K562 (cell line): ENCODE data around the gene PEBP1. TPM values are rescaled to one million over a fixed set of nuclear protein-coding genes. Genes with fewer than 3 reads are reported as not detected.

Experiments
- ATAC-seq: fragments of 200-7000 bp; cut with Tn5 transposase; 3 replicates; pipeline ENCODE4 v1.9.1; 2020; ENCODE audit warnings: moderate library complexity
- BruUV-seq: library from RNA; stranded (reverse); fragments of 400-500 nt; replicated peaks from 2 replicates; lab custom pipeline; 2021; lab: Mats Ljungman, UMichigan
- CTCF ChIA-PET: fragments of 300-600 bp; formaldehyde crosslinking; extraction: SDS; loops from one replicate; lab custom pipeline; 2021; ENCODE audit warnings: low intra/inter-chr PET ratio; lab: Yijun Ruan, JAX
- POLR2A ChIA-PET: fragments of 300-600, 350-650 bp; sonication (Branson Sonifier 250); formaldehyde crosslinking; extraction: SDS; loops from one replicate; lab custom pipeline; 2021; ENCODE audit warnings: antibody characterized with exemption, inconsistent platforms; lab: Yijun Ruan, JAX
- DNase-seq, 4 experiments: peaks; one replicate each; pipeline versions ENCODE4 v3.0.0 to v3.0.0-alpha.2; 2011 to 2018; ENCODE audit warnings: low spot score in 3 of 4, mixed read lengths in 3 of 4; ENCODE audit errors: extremely low read depth in 1 of 4
- FAIRE-seq: peaks from 2 replicates; lab custom pipeline; 2011; peaks lifted over from hg19 to GRCh38; lab: Jason Lieb, UNC
- H2AFZ ChIP-seq: 2 replicates; pipeline ENCODE4 v1.6.0; 2011; ENCODE audit warnings: low read depth, low read length, control low read depth, inconsistent platforms
- H3K27ac ChIP-seq: fragments of 200-600 bp; 3 replicates; pipeline ENCODE4 v1.8.0; 2011; ENCODE audit warnings: low read depth, mild to moderate bottlenecking, control low read depth, inconsistent platforms, low read length, moderate library complexity, mixed read lengths; ENCODE audit errors: extremely low read depth
- H3K27me3 ChIP-seq, 2 experiments: fragments of 300-600 bp in 1 of 2; 2 replicates in 1 of 2; 3 replicates in 1 of 2; pipeline versions ENCODE4 v1.6.0 to v1.8.0; 2011; ENCODE audit warnings: inconsistent platforms in 2 of 2, low read length in 2 of 2, mild to moderate bottlenecking in 1 of 2, mixed read lengths in 1 of 2, moderate library complexity in 1 of 2; ENCODE audit not compliant: control insufficient read depth in 2 of 2, insufficient read depth in 2 of 2
- H3K36me3 ChIP-seq: fragments of 300-600 bp; 3 replicates; pipeline ENCODE4 v1.8.0; 2011; ENCODE audit warnings: mild to moderate bottlenecking, low read length, inconsistent platforms; ENCODE audit not compliant: control insufficient read depth, insufficient read depth
- H3K4me1 ChIP-seq, 2 experiments: fragments of 200-600 bp in 1 of 2; replicated peaks in 1 of 2; 2 replicates in 1 of 2; 3 replicates in 1 of 2; pipeline versions ENCODE4 v1.5.1 to v1.8.0; 2011; ENCODE audit warnings: inconsistent platforms in 2 of 2, low read length in 2 of 2, mild to moderate bottlenecking in 1 of 2, mixed read lengths in 1 of 2, moderate library complexity in 1 of 2; ENCODE audit not compliant: control insufficient read depth in 2 of 2, insufficient read depth in 2 of 2
- H3K4me2 ChIP-seq: 2 replicates; pipeline ENCODE4 v1.6.1; 2011; ENCODE audit warnings: low read length, control low read depth, inconsistent platforms, mixed read lengths; ENCODE audit not compliant: insufficient read depth
- H3K4me3 ChIP-seq: fragments of 200-600 bp; sonication (generic), shearing (Covaris generic); 2 replicates; pipeline ENCODE4 v1.5.1; 2016; ENCODE audit warnings: control low read depth, inconsistent platforms
- H3K79me2 ChIP-seq: fragments of 200-600 bp; 3 replicates; pipeline ENCODE4 v1.8.0; 2011; ENCODE audit warnings: low read length, inconsistent platforms; ENCODE audit not compliant: control insufficient read depth, insufficient read depth
- H3K9ac ChIP-seq, 2 experiments: 2 replicates each; pipeline versions ENCODE4 v1.6.0 to v1.6.1; 2011; ENCODE audit warnings: low read depth in 2 of 2, low read length in 2 of 2, control low read depth in 1 of 2, inconsistent platforms in 1 of 2, mild to moderate bottlenecking in 1 of 2, mixed read lengths in 1 of 2; ENCODE audit not compliant: insufficient read depth in 1 of 2
- H3K9me1 ChIP-seq: one replicate; pipeline ENCODE4 v1.6.0; 2011; ENCODE audit warnings: inconsistent platforms, mild to moderate bottlenecking, low read length, moderate library complexity; ENCODE audit not compliant: control insufficient read depth, insufficient read depth
- H3K9me3 ChIP-seq: replicated peaks from 2 replicates; pipeline ENCODE4 v1.5.1; 2011; ENCODE audit warnings: low read depth, low read length, inconsistent platforms; ENCODE audit not compliant: control insufficient read depth, insufficient read depth
- H4K20me1 ChIP-seq: replicated peaks from 2 replicates; pipeline ENCODE4 v1.6.1; 2011; ENCODE audit warnings: low read length, inconsistent platforms, mixed read lengths; ENCODE audit not compliant: control insufficient read depth, insufficient read depth
- POLR2G ChIP-seq: fragments of 200-400 bp; formaldehyde crosslinking; IDR thresholded peaks from 2 replicates; pipeline ENCODE4 v1.6.1; 2017; ENCODE audit warnings: low read depth, mild to moderate bottlenecking, antibody characterized with exemption, low read length, moderate library complexity
- SIRT6 ChIP-seq: IDR thresholded peaks from one replicate; pipeline ENCODE4 v1.6.1; 2012; ENCODE audit warnings: low read depth, mild to moderate bottlenecking, control low read depth, inconsistent platforms, low read length, moderate library complexity
- WGBS: fragments of 100-300 bp; shearing (Covaris generic); methylation state at CpG from one replicate; pipeline ENCODE4 v1.1.6; 2016; ENCODE audit warnings: low coverage, mixed read lengths; ENCODE audit not compliant: insufficient coverage; ENCODE audit errors: missing lambda C conversion rate; 5-methylcytosine and 5-hydroxymethylcytosine counted together
- in situ Hi-C: fragments of 300-500 bp; cut with MboI; formaldehyde crosslinking; loops from 4 replicates; pipeline ENCODE4 v1.15.0; 2018; ENCODE audit warnings: inconsistent platforms, mixed read lengths
- intact Hi-C: fragments of 100-400 bp; cut with micrococcal nuclease; formaldehyde crosslinking; loops from 2 replicates; pipeline ENCODE4 v1.14.2; 2022
- polyA plus RNA-seq, 8 experiments: library from polyadenylated mRNA; depleted of rRNA in 4 of 8; stranded (reverse) in 5 of 8; unstranded in 3 of 8; fragments of >200 nt; fragmentation: Nextera tagmentation in 2 of 8; fragmentation: Illumina TruSeq in 1 of 8; extraction: Ambion mirVana in 2 of 8; extraction: Trizol in 1 of 8; gene quantifications; 2 replicates each; pipeline versions ENCODE4 v1.2.1 to v1.2.3, GENCODE V29; 2011 to 2014; ENCODE audit warnings: inconsistent platforms in 1 of 8, missing spikeins in 1 of 8
- total RNA-seq, 7 experiments: library from RNA; depleted of rRNA in 6 of 7; stranded (reverse); fragments of >200 nt in 6 of 7; fragmentation: Illumina TruSeq in 2 of 7; extraction: Trizol in 2 of 7; gene quantifications; 2 replicates each; pipeline versions ENCODE4 v1.2.1 to v1.2.3, GENCODE V29; 2011 to 2021; ENCODE audit warnings: low replicate concordance in 1 of 7
- TF ChIP-seq, protein P1 (sequence below): sonication (generic); formaldehyde crosslinking; IDR thresholded peaks from 2 replicates; pipeline ENCODE4 v1.8.1; 2023; ENCODE audit warnings: mild to moderate bottlenecking, missing genetic modification reagents
- TF ChIP-seq, protein P2 (sequence below): fragments of 450-650 bp; IDR thresholded peaks from 2 replicates; pipeline ENCODE4 v1.6.1; 2016; ENCODE audit warnings: borderline replicate concordance

PEBP1 gene
- total and polyA plus RNA-seq, 9 of the 15 experiments (the other 6 are each of a cell fraction or from before 2014, with no cell fraction given), result 77.3 to 207 (median 153) TPM

DNA sequence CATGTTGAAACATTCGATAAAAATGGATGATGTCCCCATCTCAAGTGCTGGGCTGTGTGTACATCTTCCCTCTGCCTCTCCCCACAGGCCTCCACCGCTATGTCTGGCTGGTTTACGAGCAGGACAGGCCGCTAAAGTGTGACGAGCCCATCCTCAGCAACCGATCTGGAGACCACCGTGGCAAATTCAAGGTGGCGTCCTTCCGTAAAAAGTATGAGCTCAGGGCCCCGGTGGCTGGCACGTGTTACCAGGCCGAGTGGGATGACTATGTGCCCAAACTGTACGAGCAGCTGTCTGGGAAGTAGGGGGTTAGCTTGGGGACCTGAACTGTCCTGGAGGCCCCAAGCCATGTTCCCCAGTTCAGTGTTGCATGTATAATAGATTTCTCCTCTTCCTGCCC lies 8.6 kb downstream of the PEBP1 start:
- Histone ChIP-seq H4K20me1 (no peaks in the 10 kb centered on the region), H3K9ac (no peak overlapping the region), H3K4me3 (no peak overlapping the region), H3K4me1 (0 out of 5 replicates have a peak, but pooled peaks cover 0 to 3% of the 10 kb centered on the region in 2 experiments), H3K9me1 (no peaks in the 10 kb centered on the region), H3K27ac (no peak overlapping the region), H3K4me2 (no peak overlapping the region), H3K36me3 (peaks cover 67% of the 10 kb centered on the region; the same call in 2 of the 3 replicates), H3K27me3 (no peaks in the 10 kb centered on the region), H3K9me3 (no peaks in the 10 kb centered on the region), H2AFZ (no peak overlapping the region), H3K79me2 (no peaks in the 10 kb centered on the region)
- 92% methylated on average over 13 of the region's 13 CpGs for WGBS
- ChIA-PET CTCF (no interaction called here), POLR2A (interaction anchor here (0.6 to 1.7 kb wide), 2 partner anchors 9 to 59 kb away, joined by 3 to 11 read pairs; no protein-coding TSS in a partner anchor)
- intact Hi-C loops, result no loop called here
- FAIRE-seq, result no peak
- TF ChIP-seq POLR2G (no peak), SIRT6 (no peak)
- TF ChIP-seq, protein P1, sequence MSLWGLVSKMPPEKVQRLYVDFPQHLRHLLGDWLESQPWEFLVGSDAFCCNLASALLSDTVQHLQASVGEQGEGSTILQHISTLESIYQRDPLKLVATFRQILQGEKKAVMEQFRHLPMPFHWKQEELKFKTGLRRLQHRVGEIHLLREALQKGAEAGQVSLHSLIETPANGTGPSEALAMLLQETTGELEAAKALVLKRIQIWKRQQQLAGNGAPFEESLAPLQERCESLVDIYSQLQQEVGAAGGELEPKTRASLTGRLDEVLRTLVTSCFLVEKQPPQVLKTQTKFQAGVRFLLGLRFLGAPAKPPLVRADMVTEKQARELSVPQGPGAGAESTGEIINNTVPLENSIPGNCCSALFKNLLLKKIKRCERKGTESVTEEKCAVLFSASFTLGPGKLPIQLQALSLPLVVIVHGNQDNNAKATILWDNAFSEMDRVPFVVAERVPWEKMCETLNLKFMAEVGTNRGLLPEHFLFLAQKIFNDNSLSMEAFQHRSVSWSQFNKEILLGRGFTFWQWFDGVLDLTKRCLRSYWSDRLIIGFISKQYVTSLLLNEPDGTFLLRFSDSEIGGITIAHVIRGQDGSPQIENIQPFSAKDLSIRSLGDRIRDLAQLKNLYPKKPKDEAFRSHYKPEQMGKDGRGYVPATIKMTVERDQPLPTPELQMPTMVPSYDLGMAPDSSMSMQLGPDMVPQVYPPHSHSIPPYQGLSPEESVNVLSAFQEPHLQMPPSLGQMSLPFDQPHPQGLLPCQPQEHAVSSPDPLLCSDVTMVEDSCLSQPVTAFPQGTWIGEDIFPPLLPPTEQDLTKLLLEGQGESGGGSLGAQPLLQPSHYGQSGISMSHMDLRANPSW (CRISPR knock-in tag), result no peak
- TF ChIP-seq, protein P2, sequence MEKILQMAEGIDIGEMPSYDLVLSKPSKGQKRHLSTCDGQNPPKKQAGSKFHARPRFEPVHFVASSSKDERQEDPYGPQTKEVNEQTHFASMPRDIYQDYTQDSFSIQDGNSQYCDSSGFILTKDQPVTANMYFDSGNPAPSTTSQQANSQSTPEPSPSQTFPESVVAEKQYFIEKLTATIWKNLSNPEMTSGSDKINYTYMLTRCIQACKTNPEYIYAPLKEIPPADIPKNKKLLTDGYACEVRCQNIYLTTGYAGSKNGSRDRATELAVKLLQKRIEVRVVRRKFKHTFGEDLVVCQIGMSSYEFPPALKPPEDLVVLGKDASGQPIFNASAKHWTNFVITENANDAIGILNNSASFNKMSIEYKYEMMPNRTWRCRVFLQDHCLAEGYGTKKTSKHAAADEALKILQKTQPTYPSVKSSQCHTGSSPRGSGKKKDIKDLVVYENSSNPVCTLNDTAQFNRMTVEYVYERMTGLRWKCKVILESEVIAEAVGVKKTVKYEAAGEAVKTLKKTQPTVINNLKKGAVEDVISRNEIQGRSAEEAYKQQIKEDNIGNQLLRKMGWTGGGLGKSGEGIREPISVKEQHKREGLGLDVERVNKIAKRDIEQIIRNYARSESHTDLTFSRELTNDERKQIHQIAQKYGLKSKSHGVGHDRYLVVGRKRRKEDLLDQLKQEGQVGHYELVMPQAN, result no peak
- ATAC-seq, result no peak
- no TSS peak for BruUV-seq
- DNase-seq, result no peak
- in situ Hi-C loops, result no loop called here
